SK-N-MC (cell line): Measurements from ENCODE around the gene NT5DC3.
"Not testable (repeated sequence)": the region's sequence is repeated elsewhere in the genome, so short reads cannot be mapped to it uniquely, and the experiment has no call there.

Source experiments
- DNase-seq: peaks from one replicate; pipeline ENCODE4 v3.0.0-alpha.2; 2011; ENCODE audit warnings: low read depth, low spot score
- H3K27ac ChIP-seq: fragments of 200-600 bp; sonication (generic); 2 replicates; pipeline ENCODE4 v1.5.1; 2016; ENCODE audit warnings: mixed run types
- H3K36me3 ChIP-seq: fragments of 200-600 bp; sonication (generic); 2 replicates; pipeline ENCODE4 v1.6.1; 2017; ENCODE audit warnings: antibody characterized with exemption, low read length, mixed read lengths; ENCODE audit not compliant: insufficient read depth
- H3K4me3 ChIP-seq: fragments of 200-600 bp; sonication (generic); 2 replicates; pipeline ENCODE4 v1.5.1; 2016
- H3K9ac ChIP-seq: fragments of 200-600 bp; sonication (generic); 2 replicates; pipeline ENCODE4 v1.8.0; 2017; ENCODE audit warnings: mixed run types, mixed read lengths; ENCODE audit not compliant: insufficient read length
- H3K9me3 ChIP-seq: fragments of 200-600 bp; sonication (generic); 2 replicates; pipeline ENCODE4 v1.6.1; 2017; ENCODE audit warnings: low read depth, mild to moderate bottlenecking, antibody characterized with exemption, low read length, moderate library complexity, mixed read lengths
- EZH2 ChIP-seq: fragments of 200-600 bp; sonication (generic); IDR thresholded peaks from one replicate; pipeline ENCODE4 v1.6.1; 2017; ENCODE audit warnings: antibody characterized with exemption
- FOXP2 ChIP-seq: optimal IDR thresholded peaks from 2 replicates; pipeline ENCODE3; 2011; ENCODE audit warnings: mild to moderate bottlenecking, moderate library complexity; ENCODE audit not compliant: insufficient read depth; ENCODE audit errors: extremely low read length, control extremely low read depth
- POLR2AphosphoS5 ChIP-seq: IDR thresholded peaks from 2 replicates; pipeline ENCODE4 v1.6.1; 2012; ENCODE audit warnings: mild to moderate bottlenecking, low read depth, low read length, borderline replicate concordance

Gene NT5DC3

GRCh38 chr12:103812789-103813188, 28.2 kb downstream of the NT5DC3 start:
- H3K36me3 ChIP-seq: peaks cover 13% of the 10 kb centered on the region
- no peaks in the 10 kb centered on the region for H3K9me3 ChIP-seq
- H3K4me3 ChIP-seq: no peak overlapping the region
- no peak for TF ChIP-seq FOXP2
- TF ChIP-seq EZH2: no peak
- TF ChIP-seq POLR2AphosphoS5: no peak
- DNase-seq: no peak
- H3K9ac ChIP-seq: no peak overlapping the region
- no peak overlapping the region for H3K27ac ChIP-seq

GRCh38 chr12:103811791-103812190, 29.2 kb downstream of the NT5DC3 start:
- no peak overlapping the region for H3K9ac ChIP-seq
- no peak for TF ChIP-seq POLR2AphosphoS5
- TF ChIP-seq EZH2: no peak
- TF ChIP-seq FOXP2: no peak
- no peak for DNase-seq
- H3K4me3 ChIP-seq: no peak overlapping the region
- no peak overlapping the region for H3K27ac ChIP-seq
- no peaks in the 10 kb centered on the region for H3K9me3 ChIP-seq
- H3K36me3 ChIP-seq: peaks cover 13% of the 10 kb centered on the region

GRCh38 chr12:103810111-103810510, 30.9 kb downstream of the NT5DC3 start:
- no peak overlapping the region for H3K27ac ChIP-seq
- no peaks in the 10 kb centered on the region for H3K9me3 ChIP-seq
- peaks cover 16% of the 10 kb centered on the region for H3K36me3 ChIP-seq
- H3K4me3 ChIP-seq: no peak overlapping the region
- DNase-seq: no peak
- no peak for TF ChIP-seq EZH2
- TF ChIP-seq FOXP2: no peak
- no peak for TF ChIP-seq POLR2AphosphoS5
- H3K9ac ChIP-seq: no peak overlapping the region

- not testable (repeated sequence) for H3K9me3 ChIP-seq, H3K4me3 ChIP-seq, H3K27ac ChIP-seq, DNase-seq, H3K9ac ChIP-seq
- peaks cover 16% of the 10 kb centered on the region for H3K36me3 ChIP-seq
These were observed 31.4 kb downstream of the NT5DC3 start for GRCh38 chr12:103809639-103810038.

GRCh38 chr12:103809154-103809553, 31.9 kb downstream of the NT5DC3 start:
- Histone ChIP-seq H3K4me3 (no peak overlapping the region), H3K9me3 (no peaks in the 10 kb centered on the region), H3K36me3 (peaks cover 14% of the 10 kb centered on the region), H3K27ac (no peak overlapping the region), H3K9ac (no peak overlapping the region)
- DNase-seq: no peak
- no peak for TF ChIP-seq FOXP2
- TF ChIP-seq EZH2: no peak
- TF ChIP-seq POLR2AphosphoS5: no peak

GRCh38 chr12:103808239-103808880, 32.7 kb downstream of the NT5DC3 start:
- Histone ChIP-seq H3K9ac (no peak overlapping the region), H3K4me3 (no peak overlapping the region), H3K9me3 (no peaks in the 10 kb centered on the region), H3K36me3 (peaks cover 13% of the 10 kb centered on the region), H3K27ac (no peak overlapping the region)
- DNase-seq: no peak
- no peak for TF ChIP-seq FOXP2
- TF ChIP-seq EZH2: no peak

GRCh38 chr12:103807561-103808238, 33.3 kb downstream of the NT5DC3 start:
- no peak for DNase-seq
- H3K27ac ChIP-seq: no peak overlapping the region
- TF ChIP-seq FOXP2 (no peak), POLR2AphosphoS5 (no peak), EZH2 (no peak)
- H3K4me3 ChIP-seq: no peak overlapping the region
- no peak overlapping the region for H3K9ac ChIP-seq
- no peaks in the 10 kb centered on the region for H3K9me3 ChIP-seq
- peaks cover 7% of the 10 kb centered on the region for H3K36me3 ChIP-seq

- Histone ChIP-seq H3K9ac (no peak overlapping the region), H3K36me3 (peaks cover 6% of the 10 kb centered on the region; the same call in 1 of the 2 replicates), H3K4me3 (no peak overlapping the region), H3K9me3 (no peaks in the 10 kb centered on the region), H3K27ac (no peak overlapping the region)
- DNase-seq: no peak
- no peak for TF ChIP-seq POLR2AphosphoS5
- no peak for TF ChIP-seq FOXP2
- TF ChIP-seq EZH2: no peak
These were observed 34.2 kb downstream of the NT5DC3 start for GRCh38 chr12:103806803-103807202.

GRCh38 chr12:103805655-103806360, 35.2 kb downstream of the NT5DC3 start:
- Histone ChIP-seq H3K36me3 (peaks cover 6% of the 10 kb centered on the region; the same call in 1 of the 2 replicates), H3K9ac (no peak overlapping the region), H3K9me3 (no peaks in the 10 kb centered on the region), H3K27ac (no peak overlapping the region), H3K4me3 (no peak overlapping the region)
- no peak for DNase-seq
- TF ChIP-seq POLR2AphosphoS5 (no peak), FOXP2 (no peak), EZH2 (no peak)
